Gastroesophageal sphincter (tissue), 4 donors: ENCODE measurements around the gene PLA2G7. TPM values are rescaled to one million over a fixed set of nuclear protein-coding genes. Genes with fewer than 3 reads are reported as not detected.

Experiments used
- ATAC-seq: fragments of 150-250 bp; one replicate; pipeline ENCODE4 v1.9.1; 2016; ENCODE audit warnings: mild to moderate bottlenecking, moderate library complexity
- H3K27ac ChIP-seq, 4 donors: fragments of 200-600 bp; sonication (generic) in 3 of 4; 1 replicate in 3 of 4; 2 replicates in 1 of 4; pipeline ENCODE4 v1.5.1; 2016 to 2019
- H3K27me3 ChIP-seq: fragments of 200-600 bp; sonication (generic); one replicate; pipeline ENCODE4 v1.5.1; 2019
- H3K36me3 ChIP-seq, 2 donors: fragments of 200-600 bp; sonication (generic); one replicate each; pipeline ENCODE4 v1.5.1; 2019; ENCODE audit warnings: control low read depth in 1 of 2
- H3K4me1 ChIP-seq, 3 donors: fragments of 200-600 bp; sonication (generic); 1 replicate in 2 of 3; 2 replicates in 1 of 3; pipeline ENCODE4 v1.5.1; 2016 to 2019; ENCODE audit warnings: control low read depth in 2 of 3
- H3K4me3 ChIP-seq, 2 donors: fragments of 200-600 bp; sonication (generic); one replicate each; pipeline ENCODE4 v1.5.1; 2019; ENCODE audit warnings: mild to moderate bottlenecking in 1 of 2, moderate library complexity in 1 of 2
- H3K9me3 ChIP-seq, 3 donors: fragments of 200-600 bp; sonication (generic); one replicate each; pipeline ENCODE4 v1.5.1; 2017 to 2019; ENCODE audit warnings: control low read depth in 2 of 3
- EP300 ChIP-seq: sonication (generic); formaldehyde crosslinking; IDR thresholded peaks from one replicate; pipeline ENCODE4 v1.6.1; 2017; ENCODE audit warnings: antibody characterized with exemption, mild to moderate bottlenecking
- POLR2A ChIP-seq, 2 donors: fragments of 450-650 bp; IDR thresholded peaks; one replicate each; pipeline ENCODE4 v1.6.1; 2017; ENCODE audit warnings: antibody characterized with exemption in 2 of 2, mild to moderate bottlenecking in 2 of 2, moderate library complexity in 1 of 2
- POLR2AphosphoS5 ChIP-seq: sonication (generic); formaldehyde crosslinking; IDR thresholded peaks from one replicate; pipeline ENCODE4 v1.6.1; 2017; ENCODE audit warnings: antibody characterized with exemption
- WGBS, 2 donors: methylation state at CpG; one replicate each; pipeline ENCODE4 v1.1.5; 2018; ENCODE audit warnings: low coverage in 1 of 2; 5-methylcytosine and 5-hydroxymethylcytosine counted together
- total RNA-seq, 4 donors: library from RNA; depleted of rRNA; stranded (reverse); fragments of >200 nt; gene quantifications; one replicate each; pipeline ENCODE4 v1.1.0, GENCODE V29; 2016
- TF ChIP-seq, protein P1 (sequence below), 4 experiments: fragments of 200-600 bp in 2 of 4; fragments of 450-650 bp in 2 of 4; sonication (generic) in 1 of 4; IDR thresholded peaks; one replicate each; pipeline ENCODE4 v1.5.1; 2017 to 2019; ENCODE audit warnings: antibody characterized with exemption in 4 of 4, mild to moderate bottlenecking in 2 of 4, moderate library complexity in 2 of 4

The PLA2G7 gene
- total RNA-seq, 4 donors from 2014 or later: not detected

DNA sequence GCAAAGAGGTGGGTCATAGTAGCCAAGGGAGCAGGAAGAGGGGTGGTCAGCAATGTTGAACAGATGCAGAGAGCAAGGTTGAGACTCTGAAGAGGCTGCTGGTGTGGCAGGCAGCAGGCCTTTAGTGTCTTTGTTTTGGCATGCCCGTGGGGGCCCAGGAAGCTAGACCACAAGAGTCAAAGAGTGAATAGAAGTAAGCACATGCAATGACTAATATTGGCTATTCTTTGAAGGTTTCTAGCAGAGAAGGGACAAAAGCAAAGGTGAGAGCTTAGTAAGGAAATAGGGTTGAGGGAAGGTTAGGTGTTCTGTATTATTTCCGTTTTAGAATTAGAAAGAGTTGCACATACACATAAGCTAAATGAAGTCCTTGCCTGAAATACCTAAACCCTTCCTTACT lies 28.7 kb downstream of the PLA2G7 start:
- no peak for ATAC-seq
- no peaks in the 10 kb centered on the region for H3K4me1 ChIP-seq
- H3K4me3 ChIP-seq: no peak overlapping the region
- no peak for TF ChIP-seq EP300
- TF ChIP-seq, protein P1, sequence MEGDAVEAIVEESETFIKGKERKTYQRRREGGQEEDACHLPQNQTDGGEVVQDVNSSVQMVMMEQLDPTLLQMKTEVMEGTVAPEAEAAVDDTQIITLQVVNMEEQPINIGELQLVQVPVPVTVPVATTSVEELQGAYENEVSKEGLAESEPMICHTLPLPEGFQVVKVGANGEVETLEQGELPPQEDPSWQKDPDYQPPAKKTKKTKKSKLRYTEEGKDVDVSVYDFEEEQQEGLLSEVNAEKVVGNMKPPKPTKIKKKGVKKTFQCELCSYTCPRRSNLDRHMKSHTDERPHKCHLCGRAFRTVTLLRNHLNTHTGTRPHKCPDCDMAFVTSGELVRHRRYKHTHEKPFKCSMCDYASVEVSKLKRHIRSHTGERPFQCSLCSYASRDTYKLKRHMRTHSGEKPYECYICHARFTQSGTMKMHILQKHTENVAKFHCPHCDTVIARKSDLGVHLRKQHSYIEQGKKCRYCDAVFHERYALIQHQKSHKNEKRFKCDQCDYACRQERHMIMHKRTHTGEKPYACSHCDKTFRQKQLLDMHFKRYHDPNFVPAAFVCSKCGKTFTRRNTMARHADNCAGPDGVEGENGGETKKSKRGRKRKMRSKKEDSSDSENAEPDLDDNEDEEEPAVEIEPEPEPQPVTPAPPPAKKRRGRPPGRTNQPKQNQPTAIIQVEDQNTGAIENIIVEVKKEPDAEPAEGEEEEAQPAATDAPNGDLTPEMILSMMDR (IDR thresholded peaks at IDR 0.05): no peak
- no peak for TF ChIP-seq POLR2A (IDR thresholded peaks at IDR 0.05)
- TF ChIP-seq POLR2AphosphoS5: no peak
- 94 to 100% methylated on average over 1 to 2 of the region's 2 CpGs for WGBS, 2 donors
- no peak overlapping the region for H3K27ac ChIP-seq
- H3K36me3 ChIP-seq: no peaks in the 10 kb centered on the region
- H3K27me3 ChIP-seq: no peaks in the 10 kb centered on the region
- H3K9me3 ChIP-seq: no peaks in the 10 kb centered on the region

DNA sequence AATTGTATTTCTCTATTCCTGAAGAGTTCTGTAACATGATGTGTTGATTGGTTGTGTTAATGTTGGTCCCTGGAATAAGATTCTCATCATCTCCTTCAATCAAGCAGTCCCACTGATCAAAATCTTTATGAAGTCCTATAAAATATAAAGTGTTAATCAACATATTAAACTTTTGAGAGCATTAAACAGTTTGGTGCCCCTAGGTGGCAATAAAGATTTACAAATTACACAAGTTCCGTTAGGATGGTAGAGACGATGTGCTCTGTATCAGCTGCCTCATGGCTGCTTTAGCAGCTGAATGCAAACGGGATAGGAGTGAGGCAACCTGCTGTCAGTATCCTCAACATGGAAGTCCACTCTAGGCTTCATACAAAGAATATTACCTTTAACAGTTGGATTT lies 30.6 kb downstream of the PLA2G7 start:
- no peaks in the 10 kb centered on the region for H3K9me3 ChIP-seq
- H3K4me3 ChIP-seq: no peak overlapping the region
- H3K4me1 ChIP-seq: no peaks in the 10 kb centered on the region
- WGBS, 2 donors: 13 to 24% methylated on average over 3 of the region's 3 CpGs
- TF ChIP-seq POLR2A (IDR thresholded peaks at IDR 0.05) (no peak), EP300 (no peak), POLR2AphosphoS5 (no peak)
- TF ChIP-seq, protein P1 (IDR thresholded peaks at IDR 0.05): peak in 1 of 4 experiments; percentile 5
- no peak overlapping the region for H3K27ac ChIP-seq
- no peaks in the 10 kb centered on the region for H3K36me3 ChIP-seq
- ATAC-seq: no peak
- no peaks in the 10 kb centered on the region for H3K27me3 ChIP-seq

- Histone ChIP-seq H3K27me3 (no peaks in the 10 kb centered on the region), H3K4me1 (no peaks in the 10 kb centered on the region), H3K27ac (no peak overlapping the region), H3K36me3 (no peaks in the 10 kb centered on the region), H3K4me3 (no peak overlapping the region), H3K9me3 (no peaks in the 10 kb centered on the region)
- TF ChIP-seq, protein P1 (IDR thresholded peaks at IDR 0.05): no peak
- ATAC-seq: no peak
- WGBS, 2 donors: 73 to 93% methylated on average over 1 of the region's 1 CpG
These were observed 35.2 kb downstream of the PLA2G7 start for GRCh38 chr6:46699970-46700369.

GRCh38 chr6:46690911-46691451 lies 44.2 kb downstream of the PLA2G7 start:
- peaks cover 0 to 8% (median 0%) of the 10 kb centered on the region in 3 donors for H3K4me1 ChIP-seq
- 63% methylated on average over 1 of the region's 1 CpG for WGBS, 2 donors
- no peak overlapping the region for H3K4me3 ChIP-seq
- no peak for ATAC-seq
- no peak for TF ChIP-seq POLR2A (IDR thresholded peaks at IDR 0.05)
- TF ChIP-seq EP300: no peak
- no peak for TF ChIP-seq POLR2AphosphoS5
- TF ChIP-seq, protein P1 (IDR thresholded peaks at IDR 0.05): no peak
- H3K36me3 ChIP-seq: no peaks in the 10 kb centered on the region
- H3K27ac ChIP-seq: no peak overlapping the region
- H3K9me3 ChIP-seq: no peaks in the 10 kb centered on the region
- no peaks in the 10 kb centered on the region for H3K27me3 ChIP-seq

GRCh38 chr6:46690141-46690755 lies 44.9 kb downstream of the PLA2G7 start:
- Histone ChIP-seq H3K4me3 (no peak overlapping the region), H3K27me3 (no peaks in the 10 kb centered on the region), H3K27ac (no peak overlapping the region), H3K36me3 (no peaks in the 10 kb centered on the region), H3K9me3 (no peaks in the 10 kb centered on the region), H3K4me1 (peaks cover 0 to 8% (median 0%) of the 10 kb centered on the region in 3 donors)
- TF ChIP-seq POLR2A (IDR thresholded peaks at IDR 0.05) (no peak), POLR2AphosphoS5 (no peak), EP300 (no peak)
- TF ChIP-seq, protein P1 (IDR thresholded peaks at IDR 0.05): no peak
- WGBS, 2 donors: 53 to 80% methylated on average over 2 of the region's 2 CpGs
- no peak for ATAC-seq
